ENCODE measurements around the gene GRM4. TPM values are rescaled to one million over a fixed set of nuclear protein-coding genes. Genes with fewer than 3 reads are reported as not detected.

Gene GRM4
- total RNA-seq, 1 experiment from 2014 or later: 5.6 TPM

- Histone ChIP-seq H3K18ac (ENCODE audit: insufficient read length, low read depth, low read length) (no peak overlapping the region), H3T11ph (ENCODE audit: low read length) (no peak overlapping the region), H4K91ac (ENCODE audit: insufficient read length, low read depth, low read length) (no peak overlapping the region), H3K56ac (ENCODE audit: insufficient read length, low read depth, low read length) (no peak overlapping the region), H3K79me1 (ENCODE audit: insufficient read depth, low read depth, low read length, poor library complexity, severe bottlenecking) (no peaks in the 10 kb centered on the region), H3K9me3 (ENCODE audit: control insufficient read depth, low read depth, low read length) (no peaks in the 10 kb centered on the region), H3K79me2 (ENCODE audit: insufficient read depth, low read length) (no peaks in the 10 kb centered on the region), H4K8ac (replicated peaks; ENCODE audit: insufficient read length, low read depth, low read length) (no peak overlapping the region), H2BK5ac (ENCODE audit: insufficient read length, low read length) (no peak overlapping the region), H3K4ac (ENCODE audit: low read depth, low read length) (no peak overlapping the region), H2BK15ac (ENCODE audit: low read depth, low read length) (no peak overlapping the region), H3K14ac (ENCODE audit: insufficient read depth, low read length) (no peak overlapping the region), H2AK5ac (ENCODE audit: insufficient read length, low read length) (no peak overlapping the region), H2BK20ac (ENCODE audit: low read depth, low read length, poor library complexity, severe bottlenecking) (no peak overlapping the region), H4K5ac (ENCODE audit: insufficient read length, low read depth, low read length) (no peak overlapping the region), H3K27me3 (ENCODE audit: insufficient read depth, low read length) (no peaks in the 10 kb centered on the region), H2BK12ac (ENCODE audit: insufficient read length, low read depth, low read length) (no peak overlapping the region), H3K9ac (ENCODE audit: extremely low read depth, insufficient read length, low read length) (no peak overlapping the region), H3K23ac (ENCODE audit: insufficient read length, low read depth, low read length) (no peak overlapping the region), H3K4me2 (ENCODE audit: insufficient read depth, insufficient read length, low read length) (no peak overlapping the region), H3K4me1 (ENCODE audit: insufficient read depth, low read length) (peaks cover 2% of the 10 kb centered on the region; the same call in 1 of the 2 replicates), H3K27ac (ENCODE audit: insufficient read length, low read depth, low read length) (no peak overlapping the region), H2AFZ (ENCODE audit: low read length) (no peak overlapping the region), H4K20me1 (ENCODE audit: control insufficient read depth, insufficient read depth, insufficient read length) (no peaks in the 10 kb centered on the region), H2BK120ac (ENCODE audit: low read depth, low read length, poor library complexity, severe bottlenecking) (no peak overlapping the region), H3K23me2 (ENCODE audit: insufficient read length, low read depth, low read length, poor library complexity, severe bottlenecking) (no peaks in the 10 kb centered on the region)
- DNase-seq: no peak
- no peaks in the 10 kb centered on the region for H3K9me3 Mint-ChIP-seq
- no peak for TF ChIP-seq CTCF (conservative IDR thresholded peaks at IDR 0.05)
- no peak overlapping the region for H3K27ac Mint-ChIP-seq
- H3K36me3 Mint-ChIP-seq (ENCODE audit: insufficient read depth in 1 of 3, low read depth in 3 of 3): no peaks in the 10 kb centered on the region
- no CpG with 5 or more reads among the region's 5 CpGs for WGBS (ENCODE audit: extremely low coverage, insufficient read length, low lambda C conversion rate)
- H3K4me3 Mint-ChIP-seq: no peak overlapping the region
- H3K4me1 Mint-ChIP-seq: peaks cover 21 to 41% of the 10 kb centered on the region in 2 experiments
- H3K27me3 Mint-ChIP-seq (ENCODE audit: low read depth): peaks cover 2% of the 10 kb centered on the region; the same call in 1 of the 2 replicates
Measured at GRCh38 chr6:34080357-34080756, 65.5 kb downstream of the GRM4 start.

Measured in H9 (cell line).